GM12873 (cell line): ENCODE results near the gene DZANK1.

Source experiments
- TF ChIP-seq, protein P1 (sequence below): IDR thresholded peaks from 2 replicates; pipeline ENCODE4 v1.5.1; 2012; ENCODE audit warnings: low read depth, mild to moderate bottlenecking, moderate library complexity, low read length, control low read depth; ENCODE audit not compliant: insufficient read depth; ENCODE audit errors: missing control alignments

The DZANK1 gene

DNA sequence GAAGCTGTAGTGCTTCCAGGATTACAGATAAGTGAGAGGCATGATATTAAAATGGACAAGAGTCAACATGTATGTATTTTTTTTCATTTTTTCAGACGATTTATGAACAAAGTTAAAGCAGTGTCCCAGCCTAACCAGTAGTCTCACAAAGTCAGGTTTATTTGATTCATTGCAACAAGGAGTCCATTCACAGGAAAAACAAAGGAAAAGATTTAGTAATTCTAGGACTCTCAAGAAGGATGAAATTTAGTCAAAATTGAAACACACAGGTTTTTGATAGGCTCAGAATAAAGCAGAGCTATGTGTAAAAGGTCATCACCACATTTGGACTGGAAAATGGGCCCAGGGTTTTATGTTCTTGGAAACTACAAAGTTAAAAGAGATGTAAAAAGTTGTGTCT is 94.5 kb downstream of the DZANK1 start:
- TF ChIP-seq, protein P1, sequence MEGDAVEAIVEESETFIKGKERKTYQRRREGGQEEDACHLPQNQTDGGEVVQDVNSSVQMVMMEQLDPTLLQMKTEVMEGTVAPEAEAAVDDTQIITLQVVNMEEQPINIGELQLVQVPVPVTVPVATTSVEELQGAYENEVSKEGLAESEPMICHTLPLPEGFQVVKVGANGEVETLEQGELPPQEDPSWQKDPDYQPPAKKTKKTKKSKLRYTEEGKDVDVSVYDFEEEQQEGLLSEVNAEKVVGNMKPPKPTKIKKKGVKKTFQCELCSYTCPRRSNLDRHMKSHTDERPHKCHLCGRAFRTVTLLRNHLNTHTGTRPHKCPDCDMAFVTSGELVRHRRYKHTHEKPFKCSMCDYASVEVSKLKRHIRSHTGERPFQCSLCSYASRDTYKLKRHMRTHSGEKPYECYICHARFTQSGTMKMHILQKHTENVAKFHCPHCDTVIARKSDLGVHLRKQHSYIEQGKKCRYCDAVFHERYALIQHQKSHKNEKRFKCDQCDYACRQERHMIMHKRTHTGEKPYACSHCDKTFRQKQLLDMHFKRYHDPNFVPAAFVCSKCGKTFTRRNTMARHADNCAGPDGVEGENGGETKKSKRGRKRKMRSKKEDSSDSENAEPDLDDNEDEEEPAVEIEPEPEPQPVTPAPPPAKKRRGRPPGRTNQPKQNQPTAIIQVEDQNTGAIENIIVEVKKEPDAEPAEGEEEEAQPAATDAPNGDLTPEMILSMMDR: no peak

DNA sequence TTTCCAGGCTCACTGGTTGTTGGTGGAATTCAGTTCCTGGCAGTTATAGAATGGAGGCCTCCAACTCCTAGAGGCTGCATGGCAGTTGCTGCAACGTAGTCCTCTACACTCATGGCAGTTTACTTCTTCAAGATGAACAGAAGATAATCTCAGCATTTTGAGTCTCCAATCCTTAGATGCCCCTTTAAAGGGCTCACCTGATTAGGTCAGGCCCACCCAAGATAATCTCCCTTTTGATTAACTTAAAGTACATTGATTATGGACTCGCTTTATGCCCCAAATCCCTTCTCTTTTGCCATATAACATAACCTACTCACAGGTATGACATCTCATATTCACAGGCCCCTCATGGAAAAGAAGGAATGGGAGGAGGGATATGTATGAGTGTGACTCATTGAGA is 102.1 kb downstream of the DZANK1 start:
- TF ChIP-seq, protein P1: no peak

DNA sequence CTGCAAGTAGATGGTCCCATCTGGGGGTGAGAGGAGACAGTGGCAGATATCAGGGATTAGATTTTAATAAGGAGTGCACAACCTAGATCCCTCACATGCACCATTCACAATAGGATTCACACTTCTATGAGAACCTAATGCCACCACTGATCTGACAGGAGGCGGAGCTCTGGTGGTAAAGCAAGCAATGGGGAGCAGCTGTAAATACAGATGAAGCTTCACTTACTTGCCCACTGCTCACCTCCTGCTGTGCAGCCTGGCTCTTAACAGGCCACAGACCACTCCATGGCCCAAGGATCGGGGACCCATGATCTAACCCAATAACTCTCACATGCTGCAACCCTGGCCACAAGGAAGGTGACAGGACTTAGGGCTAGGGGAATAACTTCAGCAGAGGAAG is 103.1 kb downstream of the DZANK1 start:
- TF ChIP-seq, protein P1: no peak

DNA sequence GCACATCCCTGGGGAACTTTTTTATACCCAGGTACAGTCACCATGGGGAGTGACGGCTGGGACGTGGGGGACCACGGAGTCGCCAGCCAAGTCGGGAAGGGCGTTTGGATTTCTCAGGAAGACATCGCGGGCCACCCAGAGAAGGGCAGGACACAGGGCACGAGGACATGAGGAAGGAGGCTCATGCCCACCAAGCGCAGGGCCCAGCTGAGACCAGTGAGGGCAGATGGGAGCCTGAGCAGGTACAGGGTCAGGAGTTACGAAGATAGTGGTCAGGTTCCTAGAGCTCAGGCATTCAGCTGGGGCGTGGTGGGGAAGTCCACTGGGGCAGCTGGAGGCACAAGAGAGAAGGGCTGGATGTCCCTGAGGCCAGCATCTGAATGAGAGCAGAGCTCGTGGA is 103.9 kb downstream of the DZANK1 start:
- TF ChIP-seq, protein P1: no peak

DNA sequence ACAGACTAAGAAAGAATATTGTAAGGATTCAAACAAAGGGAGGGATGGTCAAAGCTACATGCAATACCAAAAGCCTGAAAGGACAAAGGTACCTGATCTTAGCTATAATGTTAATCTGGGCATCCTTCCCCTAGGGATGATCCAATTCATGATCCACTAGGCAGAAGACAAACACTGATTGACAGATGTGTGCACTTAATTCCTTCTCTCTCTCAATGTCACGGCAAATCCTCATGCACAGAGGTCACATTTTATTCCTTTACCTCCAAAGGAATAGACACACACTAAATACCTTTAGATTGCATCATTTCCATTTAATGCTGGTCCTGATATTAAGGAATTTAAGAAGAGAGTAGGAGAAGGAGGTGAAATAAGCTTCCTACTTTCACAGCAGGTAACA is 105.2 kb downstream of the DZANK1 start:
- TF ChIP-seq, protein P1: no peak

DNA sequence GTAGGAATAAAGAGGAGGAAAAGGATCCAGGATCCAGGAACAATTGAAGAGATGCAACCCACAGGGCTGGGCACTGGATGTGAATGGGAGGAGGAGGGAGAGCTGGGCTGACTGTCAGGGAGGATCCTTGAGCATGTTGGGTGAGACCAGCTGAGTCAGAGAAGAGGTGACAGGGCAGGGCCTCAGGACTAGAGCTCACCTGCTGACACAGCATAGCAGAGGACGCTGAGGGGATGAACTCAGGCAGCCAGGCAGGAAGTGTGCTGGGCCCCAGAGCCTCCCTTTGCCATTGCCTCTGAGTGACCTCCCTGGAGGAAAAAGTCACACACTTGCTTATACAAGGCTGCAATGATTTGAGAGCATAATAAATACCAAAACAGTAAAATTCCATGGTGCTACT is 106.2 kb downstream of the DZANK1 start:
- TF ChIP-seq, protein P1: no peak

DNA sequence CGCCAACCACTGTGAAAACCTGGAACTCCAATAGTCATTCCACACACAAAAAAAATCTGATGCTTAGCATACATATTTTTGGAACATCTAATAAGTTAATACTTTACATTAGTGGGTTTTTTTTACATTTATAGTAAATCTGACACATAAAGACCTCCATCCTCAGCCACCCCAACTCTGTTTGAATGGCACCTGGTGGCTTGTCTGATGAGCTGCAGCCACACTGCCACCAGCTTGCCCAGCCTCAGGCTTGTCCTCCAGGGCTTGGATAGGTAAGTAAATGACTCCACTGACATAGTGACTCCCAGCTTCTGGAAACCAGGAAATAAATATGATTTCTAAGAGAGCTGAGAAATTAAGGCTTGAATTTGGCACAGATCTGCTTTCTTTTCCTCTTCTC is 107.0 kb downstream of the DZANK1 start:
- TF ChIP-seq, protein P1: no peak
